HUES6 (cell line): ENCODE data around the gene PCBP1.
"Not testable (repeated sequence)": the region's sequence is repeated elsewhere in the genome, so short reads cannot be mapped to it uniquely, and the experiment has no call there.

Source experiments
- H3K27ac ChIP-seq: 2 replicates; pipeline ENCODE4 v1.7.0; 2013; ENCODE audit warnings: low read depth, mild to moderate bottlenecking, low read length, inconsistent platforms
- H3K27me3 ChIP-seq: 2 replicates; pipeline ENCODE4 v1.6.1; 2013; ENCODE audit warnings: low read length; ENCODE audit not compliant: control insufficient read depth, insufficient read depth
- H3K36me3 ChIP-seq: 2 replicates; pipeline ENCODE4 v1.6.1; 2013; ENCODE audit warnings: low read length; ENCODE audit not compliant: control insufficient read depth, insufficient read depth
- H3K4me1 ChIP-seq: 2 replicates; pipeline ENCODE4 v1.6.1; 2013; ENCODE audit warnings: low read length; ENCODE audit not compliant: control insufficient read depth, insufficient read depth
- H3K4me3 ChIP-seq: 2 replicates; pipeline ENCODE4 v1.5.1; 2013; ENCODE audit warnings: low read depth, low read length
- H3K9ac ChIP-seq: one replicate; pipeline ENCODE4 v1.6.1; 2013; ENCODE audit warnings: mild to moderate bottlenecking, low read length
- H3K9me3 ChIP-seq: 2 replicates; pipeline ENCODE4 v1.6.1; 2013; ENCODE audit warnings: low read depth, low read length; ENCODE audit not compliant: control insufficient read depth, insufficient read depth

Gene PCBP1

GRCh38 chr2:70091364-70091763, 4.1 kb downstream of the PCBP1 start:
- peaks cover 7% of the 10 kb centered on the region for H3K4me1 ChIP-seq
- H3K4me3 ChIP-seq: no peak overlapping the region
- peaks cover 14% of the 10 kb centered on the region for H3K36me3 ChIP-seq
- no peak overlapping the region for H3K9ac ChIP-seq
- H3K27me3 ChIP-seq: no peaks in the 10 kb centered on the region
- no peaks in the 10 kb centered on the region for H3K9me3 ChIP-seq
- no peak overlapping the region for H3K27ac ChIP-seq

- H3K27me3 ChIP-seq: no peaks in the 10 kb centered on the region
- H3K4me1 ChIP-seq: peaks cover 7% of the 10 kb centered on the region
- no peaks in the 10 kb centered on the region for H3K9me3 ChIP-seq
- H3K4me3 ChIP-seq: no peak overlapping the region
- H3K9ac ChIP-seq: no peak overlapping the region
- peaks cover 14% of the 10 kb centered on the region for H3K36me3 ChIP-seq
- no peak overlapping the region for H3K27ac ChIP-seq
Measured at GRCh38 chr2:70091816-70092215, 4.5 kb downstream of the PCBP1 start.

- H3K4me1 ChIP-seq, H3K27ac ChIP-seq, H3K9ac ChIP-seq, H3K9me3 ChIP-seq, H3K27me3 ChIP-seq, H3K4me3 ChIP-seq: not testable (repeated sequence)
- peaks cover 13% of the 10 kb centered on the region for H3K36me3 ChIP-seq
Measured at GRCh38 chr2:70092576-70093243, 5.4 kb downstream of the PCBP1 start.

GRCh38 chr2:70094171-70094977, 7.1 kb downstream of the PCBP1 start:
- no peak overlapping the region for H3K27ac ChIP-seq
- H3K9me3 ChIP-seq: no peaks in the 10 kb centered on the region
- H3K4me3 ChIP-seq: no peak overlapping the region
- no peak overlapping the region for H3K9ac ChIP-seq
- no peaks in the 10 kb centered on the region for H3K36me3 ChIP-seq
- H3K4me1 ChIP-seq: peaks cover 7% of the 10 kb centered on the region
- no peaks in the 10 kb centered on the region for H3K27me3 ChIP-seq

- no peaks in the 10 kb centered on the region for H3K27me3 ChIP-seq
- no peaks in the 10 kb centered on the region for H3K9me3 ChIP-seq
- peaks cover 1% of the 10 kb centered on the region for H3K4me1 ChIP-seq
- H3K27ac ChIP-seq: no peak overlapping the region
- H3K4me3 ChIP-seq: no peak overlapping the region
- no peak overlapping the region for H3K9ac ChIP-seq
- no peaks in the 10 kb centered on the region for H3K36me3 ChIP-seq
Measured at GRCh38 chr2:70094978-70095719, 7.9 kb downstream of the PCBP1 start.

GRCh38 chr2:70095720-70096670, 8.7 kb downstream of the PCBP1 start:
- Histone ChIP-seq H3K27me3 (no peaks in the 10 kb centered on the region), H3K36me3 (no peaks in the 10 kb centered on the region), H3K4me1 (no peaks in the 10 kb centered on the region), H3K4me3 (no peak overlapping the region), H3K9ac (no peak overlapping the region), H3K27ac (no peak overlapping the region), H3K9me3 (no peaks in the 10 kb centered on the region)

GRCh38 chr2:70098032-70098431, 10.8 kb downstream of the PCBP1 start:
- Histone ChIP-seq H3K27me3 (no peaks in the 10 kb centered on the region), H3K4me3 (no peak overlapping the region), H3K9me3 (no peaks in the 10 kb centered on the region), H3K9ac (no peak overlapping the region), H3K27ac (no peak overlapping the region), H3K36me3 (no peaks in the 10 kb centered on the region), H3K4me1 (no peaks in the 10 kb centered on the region)

- Histone ChIP-seq H3K27ac (no peak overlapping the region), H3K9me3 (no peaks in the 10 kb centered on the region), H3K9ac (no peak overlapping the region), H3K27me3 (no peaks in the 10 kb centered on the region), H3K4me3 (no peak overlapping the region), H3K4me1 (peaks cover 10% of the 10 kb centered on the region), H3K36me3 (no peaks in the 10 kb centered on the region)
Measured at GRCh38 chr2:70099270-70099669, 12.0 kb downstream of the PCBP1 start.

- H3K9me3 ChIP-seq: no peaks in the 10 kb centered on the region
- peaks cover 15% of the 10 kb centered on the region for H3K4me1 ChIP-seq
- no peaks in the 10 kb centered on the region for H3K27me3 ChIP-seq
- no peak overlapping the region for H3K9ac ChIP-seq
- no peak overlapping the region for H3K4me3 ChIP-seq
- no peak overlapping the region for H3K27ac ChIP-seq
- H3K36me3 ChIP-seq: no peaks in the 10 kb centered on the region
Measured at GRCh38 chr2:70101174-70101573, 13.9 kb downstream of the PCBP1 start.

- not testable (repeated sequence) for H3K9me3 ChIP-seq, H3K36me3 ChIP-seq, H3K9ac ChIP-seq, H3K27ac ChIP-seq, H3K27me3 ChIP-seq, H3K4me3 ChIP-seq
- H3K4me1 ChIP-seq: peaks cover 15% of the 10 kb centered on the region
Measured at GRCh38 chr2:70101686-70102085, 14.4 kb downstream of the PCBP1 start.
